H1 (cell line): Measurements from ENCODE around the gene CUX1. TPM values are rescaled to one million over a fixed set of nuclear protein-coding genes. Genes with fewer than 3 reads are reported as not detected.

Source experiments
- ASH2L ChIP-seq: fragments of 200-600, 300-600 bp; sonication (generic); IDR thresholded peaks from one replicate; pipeline ENCODE4 v1.7.1; 2017; ENCODE audit warnings: low read length
- BCL11A ChIP-seq, 2 experiments: IDR thresholded peaks; one replicate each; pipeline ENCODE4 v1.6.1; 2011; ENCODE audit warnings: low read depth in 2 of 2, low read length in 2 of 2, mild to moderate bottlenecking in 2 of 2
- CEBPB ChIP-seq: IDR thresholded peaks from 2 replicates; pipeline ENCODE4 v1.6.1; 2012; ENCODE audit warnings: low read depth, low read length
- FOSL1 ChIP-seq: IDR thresholded peaks from 2 replicates; pipeline ENCODE4 v1.6.1; 2011; ENCODE audit warnings: mild to moderate bottlenecking, low read depth, low read length, moderate library complexity; ENCODE audit not compliant: insufficient read depth
- GTF2F1 ChIP-seq: IDR thresholded peaks from 2 replicates; pipeline ENCODE4 v1.6.1; 2012; ENCODE audit warnings: low read depth, low read length, improper control_type of control experiment, borderline replicate concordance
- KDM1A ChIP-seq: fragments of 200-600, 300-600 bp; sonication (generic); IDR thresholded peaks from 2 replicates; pipeline ENCODE4 v1.7.1; 2016; ENCODE audit warnings: mild to moderate bottlenecking, low read length, borderline replicate concordance
- KDM5A ChIP-seq: fragments of 200-600 bp; IDR thresholded peaks from 2 replicates; pipeline ENCODE4 v1.7.1; 2012; ENCODE audit warnings: mild to moderate bottlenecking, low read length, inconsistent platforms, mixed read lengths
- RBBP5 ChIP-seq: IDR thresholded peaks from 2 replicates; pipeline ENCODE4 v1.7.1; 2012; ENCODE audit warnings: low read depth, mild to moderate bottlenecking, inconsistent platforms, low read length, moderate library complexity, borderline replicate concordance
- TCF12 ChIP-seq: IDR thresholded peaks from 2 replicates; pipeline ENCODE4 v1.6.1; 2011; ENCODE audit warnings: low read depth, mild to moderate bottlenecking, low read length
- TEAD4 ChIP-seq: IDR thresholded peaks from 2 replicates; pipeline ENCODE4 v1.6.1; 2012; ENCODE audit warnings: low read depth, low read length, inconsistent platforms, mixed read lengths
- USF2 ChIP-seq: IDR thresholded peaks from 2 replicates; pipeline ENCODE4 v1.6.1; 2011; ENCODE audit warnings: low read length, improper control_type of control experiment
- polyA plus RNA-seq, 7 experiments: library from polyadenylated mRNA; depleted of rRNA in 3 of 7; stranded (reverse) in 5 of 7; unstranded in 2 of 7; fragments of >200 nt in 5 of 7; fragments of 200-250 nt in 2 of 7; gene quantifications; 1 replicate in 5 of 7; 2 replicates in 1 of 7; 4 replicates in 1 of 7; pipeline versions ENCODE4 v1.2.1 to v1.2.3, GENCODE V29; 2011 to 2013; ENCODE audit warnings: missing spikeins in 2 of 7, mixed read lengths in 2 of 7
- total RNA-seq: library from RNA; stranded (reverse); fragmentation: NEBNext Ultra II Directional; extraction: Animal tissue kit (Norgen Biotek cat#: 25700); gene quantifications from 2 replicates; pipeline ENCODE4 v1.2.1, GENCODE V29; 2021

CUX1 gene
- total and polyA plus RNA-seq, 2 of the 8 experiments (the other 6 are each of a cell fraction or from before 2014, with no cell fraction given), result 21.6 to 65.9 TPM

- TF ChIP-seq GTF2F1, result no peak
- TF ChIP-seq ASH2L, result no peak
- no peak for TF ChIP-seq CEBPB
- no peak for TF ChIP-seq RBBP5
- no peak for TF ChIP-seq TEAD4
- TF ChIP-seq KDM1A, result no peak
- TF ChIP-seq FOSL1, result no peak
- no peak for TF ChIP-seq KDM5A
- TF ChIP-seq TCF12, result no peak
- TF ChIP-seq BCL11A (IDR thresholded peaks at IDR 0.05; ENCODE audit: low read depth in 2 of 2, low read length in 2 of 2), result no peak
- TF ChIP-seq USF2, result no peak
Measured at GRCh38 chr7:101983147-101983811, 165.9 kb downstream of the CUX1 start (continued).
